Stimulated activated CD4-positive, alpha-beta T cell treated with anti-CD3 and anti-CD28 coated beads, Interleukin-1b, Interleukin-23, amount 100 ng/mL, for 4 hours (primary cell): ENCODE results near the gene TXNDC8.

Source experiments
- DNase-seq, 2 donors: peaks; one replicate each; pipeline ENCODE4 v3.0.0-alpha.2; 2020; ENCODE audit warnings: low read depth in 2 of 2

The TXNDC8 gene

GRCh38 chr9:110278080-110278707 lies 59.5 kb downstream of the TXNDC8 start:
- DNase-seq: no peak

- DNase-seq: no peak
Observed at GRCh38 chr9:110276781-110277180, 60.9 kb downstream of the TXNDC8 start.

- DNase-seq: no peak
Observed at GRCh38 chr9:110270211-110270995, 67.3 kb downstream of the TXNDC8 start.

GRCh38 chr9:110266795-110267194 lies 70.9 kb downstream of the TXNDC8 start:
- DNase-seq: no peak

- no peak for DNase-seq
Observed at GRCh38 chr9:110261632-110262031, 76.0 kb downstream of the TXNDC8 start.

- DNase-seq: no peak
Observed at GRCh38 chr9:110260911-110261310, 76.8 kb downstream of the TXNDC8 start.

GRCh38 chr9:110259566-110259965 lies 78.1 kb downstream of the TXNDC8 start:
- no peak for DNase-seq

- no peak for DNase-seq
Observed at GRCh38 chr9:110258690-110259091, 79.0 kb downstream of the TXNDC8 start.

- no peak for DNase-seq
Observed at GRCh38 chr9:110257956-110258355, 79.7 kb downstream of the TXNDC8 start.

- peak in 1 of 2 donors; percentile 12 for DNase-seq
Observed at GRCh38 chr9:110257097-110257841, 80.4 kb downstream of the TXNDC8 start.

- peak; percentile 75 to 91 for DNase-seq
Observed at GRCh38 chr9:110256380-110257096, 81.1 kb downstream of the TXNDC8 start, which contains the start of gene TXN. TXN (minus strand) TSS chr9:110256507; CDS start chr9:110256435, 72 bp downstream.

GRCh38 chr9:110255463-110256379 lies 81.9 kb downstream of the TXNDC8 start:
- DNase-seq: peak; percentile 11 to 46

- DNase-seq: no peak
Observed at GRCh38 chr9:110255034-110255462, 82.6 kb downstream of the TXNDC8 start.

GRCh38 chr9:110254500-110254899 lies 83.2 kb downstream of the TXNDC8 start:
- no peak for DNase-seq
